ENCODE data around the gene PLD5.

The PLD5 gene

DNA sequence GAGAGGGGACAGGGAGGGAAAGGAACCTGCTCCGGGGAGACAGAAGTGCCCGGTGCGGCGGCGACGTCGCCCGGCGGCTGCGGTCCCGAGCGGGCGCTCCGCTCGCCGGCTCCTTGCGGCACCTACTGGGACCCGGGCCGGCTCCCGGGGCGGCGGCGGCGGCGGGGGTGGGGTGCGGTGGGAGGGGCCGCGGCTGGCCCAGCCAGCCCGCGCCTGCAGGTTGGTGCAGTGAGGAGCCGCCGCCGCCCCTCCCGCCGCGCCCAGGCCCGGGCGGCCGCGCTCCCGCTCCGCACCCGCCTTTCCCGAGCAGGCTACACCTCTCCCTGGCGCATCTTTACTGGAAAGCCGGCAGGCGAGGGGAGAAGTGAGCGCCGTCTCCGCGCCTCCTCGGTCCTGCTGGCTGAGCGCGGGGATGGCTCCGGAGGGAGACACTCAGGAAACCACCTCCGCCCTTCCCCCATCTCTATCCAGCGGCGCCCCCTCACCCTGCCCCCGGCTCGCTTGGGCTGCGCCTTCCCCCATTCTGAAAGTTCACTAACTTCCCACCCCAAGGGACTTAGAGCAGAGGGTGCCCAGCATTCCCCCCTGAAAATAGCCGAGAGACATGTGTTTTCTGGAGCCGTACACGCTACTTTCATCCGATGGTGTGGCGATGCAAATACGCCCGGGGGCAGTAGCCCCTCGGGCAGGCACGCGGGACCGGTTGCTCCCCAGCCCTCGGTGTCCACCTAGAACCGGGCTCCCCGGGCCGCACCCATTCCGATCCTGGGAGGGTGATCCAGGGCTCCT is at the start of gene PLD5:
TSS of gene PLD5 (minus strand) at position 127 of the 789 bp plus-strand sequence.
- no peak for DNase-seq (ENCODE audit: low spot score)

DNA sequence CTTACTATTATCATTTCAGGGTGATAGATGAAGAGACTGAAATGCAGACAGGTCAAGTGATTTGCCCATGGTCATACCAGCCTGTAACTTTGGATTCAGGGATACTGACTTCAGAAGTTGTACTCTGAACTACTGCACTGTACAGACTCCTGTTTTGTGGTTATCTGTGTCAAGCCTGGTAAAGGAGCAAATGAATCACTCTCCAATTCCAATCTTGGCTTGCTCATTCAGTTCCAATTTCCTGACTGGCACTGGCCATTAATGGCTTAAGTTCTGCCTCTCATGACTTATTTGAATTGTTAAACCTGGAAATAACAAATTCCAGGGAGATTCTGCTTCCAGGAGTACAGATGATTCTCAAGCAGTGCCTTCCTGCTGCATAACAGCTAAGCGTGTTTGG is 45.4 kb upstream of the PLD5 start:
- no peak for DNase-seq (ENCODE audit: low spot score)

DNA sequence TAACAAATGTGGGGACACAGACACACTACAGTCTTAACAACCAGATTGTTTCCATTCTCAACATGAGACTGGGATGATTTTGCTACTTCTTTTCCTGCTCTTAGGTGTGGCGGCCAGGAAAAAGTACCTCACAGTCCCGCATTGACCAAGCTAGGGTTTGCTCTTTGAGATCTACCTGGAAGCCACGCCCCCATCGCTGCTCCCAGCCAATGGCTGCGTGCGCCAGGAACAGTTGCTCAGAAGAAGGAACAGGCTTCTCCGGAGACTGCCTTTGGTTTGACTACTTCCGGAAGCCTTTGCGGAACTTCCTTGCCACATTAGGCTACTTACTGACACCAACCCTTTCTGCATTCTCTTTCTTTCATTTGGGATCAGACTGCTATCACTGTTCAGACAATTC is 44.2 kb upstream of the PLD5 start:
- DNase-seq (ENCODE audit: low spot score): no peak

DNA sequence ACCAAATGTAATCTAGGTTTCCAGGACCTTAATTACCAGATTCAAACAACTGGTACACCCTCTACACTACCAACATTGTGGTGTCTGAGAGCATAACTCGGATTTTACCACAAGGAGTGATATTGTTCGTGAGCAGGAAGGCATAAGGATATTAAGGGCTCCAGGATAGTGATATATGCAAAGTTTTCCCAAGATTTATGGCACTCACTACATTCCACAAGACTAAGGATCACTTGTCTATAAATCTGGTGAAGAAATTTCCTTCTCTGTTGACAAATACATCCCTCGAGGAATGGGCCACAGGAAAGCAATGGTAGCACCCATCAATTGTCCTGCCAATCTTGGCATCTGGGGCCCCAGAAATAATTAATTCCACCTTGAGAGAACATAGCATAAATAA is 43.1 kb upstream of the PLD5 start:
- no peak for DNase-seq (ENCODE audit: low spot score)

DNA sequence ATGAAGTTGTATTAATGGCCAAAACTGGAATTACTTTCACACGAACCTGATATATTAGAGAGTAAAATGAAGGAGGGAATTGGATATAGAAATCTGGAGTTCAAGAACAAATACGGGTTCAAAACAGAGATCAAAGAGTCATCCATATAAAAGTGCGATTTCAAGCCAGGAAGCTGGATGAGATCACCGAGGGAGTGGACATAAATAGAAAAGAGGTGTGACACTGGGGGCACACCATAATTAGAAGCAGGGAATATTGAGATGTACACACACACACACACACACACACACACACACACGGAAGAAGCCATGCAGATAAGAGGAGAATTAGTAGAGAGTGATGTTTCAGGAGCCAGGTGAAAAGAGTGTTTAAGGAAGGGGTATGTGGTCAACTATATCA is 32.3 kb upstream of the PLD5 start:
- DNase-seq (ENCODE audit: low spot score): no peak

DNA sequence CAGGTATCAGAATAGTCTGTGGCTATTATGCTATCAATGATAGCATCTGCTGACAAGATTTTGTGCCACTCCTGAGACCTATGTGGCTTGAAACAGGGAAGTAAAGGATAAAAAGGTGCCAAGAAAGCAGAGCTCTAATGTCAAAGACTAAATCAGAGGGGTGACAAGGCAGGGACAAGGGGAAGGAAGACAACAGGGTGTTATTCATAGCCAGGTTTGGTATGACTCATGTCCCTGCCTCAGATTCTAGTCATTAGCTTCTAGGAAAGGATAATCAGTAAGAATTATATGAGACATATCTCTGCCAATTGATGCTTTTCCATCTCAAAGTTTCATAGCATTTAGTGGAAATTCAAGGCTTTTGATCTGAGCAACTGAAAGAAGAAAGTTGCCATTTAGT is 31.8 kb upstream of the PLD5 start:
- DNase-seq (ENCODE audit: low spot score): no peak

DNA sequence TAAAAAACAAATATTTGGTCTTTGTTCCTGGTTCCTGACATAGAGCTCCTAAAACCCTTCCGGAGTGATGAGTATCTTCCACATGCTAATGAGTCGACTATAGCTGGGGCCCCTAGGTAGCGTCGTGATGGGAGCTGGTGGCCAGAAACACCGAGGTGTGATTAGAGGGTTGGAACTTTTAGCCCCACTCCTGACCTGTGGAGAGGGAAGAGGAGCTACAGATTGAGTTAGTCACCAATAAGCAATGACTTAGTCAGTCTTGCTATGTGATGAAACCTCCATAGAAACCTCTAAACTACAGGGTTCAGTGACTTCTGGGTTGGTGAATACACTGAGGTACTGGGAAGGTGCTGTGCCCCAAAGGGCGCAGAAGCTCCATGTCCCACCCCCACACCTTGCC is 30.1 kb upstream of the PLD5 start:
- no peak for DNase-seq (ENCODE audit: low spot score)

DNA sequence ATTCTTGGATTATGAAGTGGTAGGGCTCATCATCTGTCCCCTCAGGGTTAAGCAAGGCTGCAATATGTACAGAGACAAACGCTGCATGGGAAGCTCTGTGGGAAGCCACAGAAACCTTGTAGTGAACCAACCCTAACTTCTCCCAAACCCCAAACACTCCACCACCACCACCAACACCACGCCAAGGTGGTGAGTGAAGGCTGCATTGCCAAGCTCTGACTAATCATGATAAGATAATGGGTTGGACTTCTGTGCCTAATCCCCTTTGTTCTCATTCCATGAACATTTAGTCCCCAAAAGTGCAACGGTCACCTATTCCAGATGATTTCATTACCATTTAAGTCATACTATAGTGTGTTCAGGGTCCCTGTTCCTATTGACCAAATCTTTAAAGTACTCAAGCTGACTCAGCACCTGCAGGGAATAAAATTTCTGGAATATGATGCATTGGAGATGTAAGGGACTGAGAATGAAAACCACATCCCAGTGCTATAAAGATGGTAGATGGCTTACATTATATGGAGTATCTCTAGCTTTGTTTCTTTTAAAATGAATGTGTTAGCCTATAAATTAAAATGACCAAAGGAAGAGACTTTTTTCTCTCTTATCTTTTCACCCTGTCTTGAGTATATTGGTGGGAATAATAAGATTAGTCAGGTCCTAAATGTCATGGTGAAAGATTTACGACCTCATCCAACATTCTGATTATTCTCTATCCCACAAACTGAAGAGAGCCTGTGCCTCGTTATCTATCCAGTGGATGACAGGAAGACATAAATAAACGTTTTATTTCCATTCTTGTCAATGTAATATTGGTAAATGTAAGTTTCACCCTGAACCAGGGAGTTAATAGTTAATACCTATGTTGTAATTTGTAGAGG is 22.6 kb upstream of the PLD5 start:
- DNase-seq (ENCODE audit: low spot score): no peak

DNA sequence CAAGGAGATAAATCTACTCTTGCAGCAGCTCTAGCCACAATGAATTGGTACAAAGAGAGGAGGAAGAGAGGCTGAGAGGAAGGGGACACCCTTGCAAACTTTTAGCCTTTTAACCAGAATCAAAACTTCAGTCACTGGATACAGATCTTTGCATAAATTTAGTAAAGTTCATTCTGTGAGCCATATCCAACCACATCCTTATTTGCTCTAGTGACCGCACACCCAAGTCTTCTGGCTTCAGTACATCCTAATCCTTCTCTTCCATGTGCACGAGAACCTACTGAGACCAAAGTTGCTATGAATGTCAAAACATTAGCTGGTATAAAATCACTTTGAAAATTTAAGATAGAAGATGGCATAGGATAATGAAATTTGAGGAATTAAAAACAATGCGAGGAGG is 21.9 kb upstream of the PLD5 start:
- DNase-seq (ENCODE audit: low spot score): no peak

DNA sequence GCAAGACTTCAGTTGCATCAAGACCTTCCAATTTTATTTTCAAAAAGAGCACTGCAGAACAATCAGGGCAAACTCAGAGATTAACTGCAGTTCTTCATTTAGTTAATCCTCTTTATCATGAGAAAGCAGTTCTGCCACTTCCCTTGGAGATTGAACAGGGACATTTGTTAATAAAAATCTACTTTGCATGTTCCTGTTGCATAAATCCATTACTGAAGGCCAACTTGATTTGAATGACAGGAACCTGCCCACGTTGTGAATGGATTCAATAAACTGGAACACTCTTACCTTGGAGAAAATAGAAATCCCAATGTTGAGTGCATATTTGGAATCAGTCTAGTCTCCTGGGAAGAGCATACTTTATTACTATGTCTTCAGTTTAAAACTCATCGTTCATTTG is 19.6 kb upstream of the PLD5 start:
- no peak for DNase-seq (ENCODE audit: low spot score)

DNA sequence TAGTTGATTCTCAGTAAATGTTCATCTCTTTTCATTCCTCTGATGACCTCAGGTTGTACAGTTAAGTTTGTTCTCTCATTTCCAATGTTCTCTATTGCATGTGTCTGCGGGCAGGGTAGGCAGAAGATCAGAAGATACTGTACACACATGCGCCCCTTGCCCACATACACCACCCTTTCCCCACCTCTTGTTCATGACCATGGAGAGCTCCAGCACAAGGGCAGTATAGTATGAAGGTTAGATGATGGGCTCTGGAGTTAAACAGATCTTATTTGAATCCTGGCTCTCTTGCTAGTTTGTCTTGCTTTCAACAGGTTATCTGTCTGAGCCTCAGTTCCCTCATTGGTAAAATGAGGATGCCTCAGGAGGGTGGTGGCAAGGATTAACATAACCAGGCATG is 17.8 kb upstream of the PLD5 start:
- no peak for DNase-seq (ENCODE audit: low spot score)

DNA sequence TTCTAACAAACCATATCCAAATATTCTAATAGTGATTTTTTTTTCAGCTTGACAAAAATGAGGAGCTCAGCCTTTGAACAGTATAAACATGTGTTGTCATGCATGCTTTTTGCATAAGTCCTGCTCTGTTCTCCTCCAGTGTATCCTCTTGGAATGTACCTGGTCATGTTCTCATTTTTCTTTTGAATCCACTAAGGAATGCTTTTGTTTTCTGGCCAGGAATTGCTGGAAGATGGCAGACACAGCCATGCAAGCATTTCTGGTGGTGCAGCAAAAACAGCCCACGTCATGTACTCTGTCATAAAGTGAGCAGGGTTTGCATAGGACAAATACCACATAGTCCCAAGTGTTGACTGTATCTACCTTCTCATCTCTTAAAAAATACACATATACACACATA is 11.5 kb upstream of the PLD5 start:
- DNase-seq (ENCODE audit: low spot score): no peak

DNA sequence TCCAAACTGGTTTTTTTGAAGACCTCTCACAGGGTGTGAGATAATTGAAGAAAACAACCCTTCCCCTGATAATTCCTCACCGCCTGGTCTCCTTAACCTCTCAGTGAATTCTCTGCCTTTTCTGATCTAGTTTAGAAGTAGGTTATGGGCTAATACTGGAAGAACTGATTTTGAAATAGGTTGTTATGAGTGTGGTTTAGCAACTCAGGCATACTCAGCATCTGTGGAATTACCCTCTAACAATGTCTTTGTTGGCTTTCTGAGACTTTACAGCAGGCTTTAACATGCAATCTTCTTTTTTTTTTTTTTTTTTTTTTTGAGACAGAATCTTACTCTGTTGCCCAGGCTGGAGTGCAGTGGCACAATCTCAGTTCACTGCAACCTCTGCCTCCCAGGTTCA is 10.3 kb upstream of the PLD5 start:
- no peak for DNase-seq (ENCODE audit: low spot score)

DNA sequence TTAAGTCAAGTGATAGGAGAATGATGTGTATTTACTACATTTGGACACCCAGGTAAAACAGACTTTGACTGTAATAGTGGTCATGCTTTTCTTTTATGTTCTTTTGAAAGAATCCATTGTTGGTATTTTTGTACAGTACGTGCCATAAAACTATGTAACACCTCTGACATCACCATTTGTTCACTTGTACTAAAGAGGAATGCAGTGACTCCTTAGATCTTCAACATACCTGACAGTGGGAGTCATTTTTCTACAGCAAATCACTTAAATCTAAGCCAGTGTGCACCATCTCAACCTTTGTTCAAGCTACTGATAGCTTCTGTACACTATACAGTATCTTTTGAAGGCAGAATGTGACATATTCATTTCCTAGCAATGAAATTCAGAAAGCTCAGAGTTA is 6.3 kb upstream of the PLD5 start:
- DNase-seq (ENCODE audit: low spot score): no peak

DNA sequence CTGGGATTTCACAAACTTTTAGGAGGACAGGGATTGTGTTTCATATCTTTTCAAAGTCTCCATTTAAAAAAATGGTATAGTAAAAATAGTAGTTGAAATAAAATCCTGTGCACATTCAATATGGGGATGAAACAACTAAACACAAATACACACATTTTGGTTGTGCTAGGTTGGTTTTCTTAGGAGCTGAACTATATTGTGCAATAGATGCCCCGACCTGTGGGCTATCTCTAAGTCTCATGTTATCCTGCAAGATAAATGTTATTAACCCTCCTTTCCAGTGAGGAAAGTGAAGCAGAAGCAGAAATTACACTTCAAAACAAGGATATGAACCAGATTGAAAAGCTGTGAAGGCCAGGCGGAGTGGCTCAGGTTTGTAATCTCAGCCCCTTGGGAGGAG is 1.3 kb upstream of the PLD5 start:
- no peak for DNase-seq (ENCODE audit: low spot score)

DNA sequence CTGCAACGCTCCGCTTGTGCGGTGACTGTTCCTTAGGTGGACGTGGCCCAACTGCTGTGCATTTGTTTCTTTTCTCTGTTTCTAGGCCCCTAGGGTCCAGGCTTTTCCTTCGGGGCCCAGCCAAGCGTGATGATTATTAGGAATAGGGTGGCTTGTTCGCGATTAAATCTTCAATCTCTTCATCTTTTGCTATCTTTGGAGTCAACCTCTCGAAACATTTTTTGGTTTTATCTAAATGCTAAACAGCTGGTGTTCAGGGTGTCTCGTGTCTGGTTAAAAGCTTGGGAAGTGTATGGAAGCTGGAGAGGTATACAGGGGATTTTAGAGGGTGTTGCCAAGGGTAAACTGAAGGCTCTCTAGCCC is 844 bp upstream of the PLD5 start:
- no peak for DNase-seq (ENCODE audit: low spot score)

DNA sequence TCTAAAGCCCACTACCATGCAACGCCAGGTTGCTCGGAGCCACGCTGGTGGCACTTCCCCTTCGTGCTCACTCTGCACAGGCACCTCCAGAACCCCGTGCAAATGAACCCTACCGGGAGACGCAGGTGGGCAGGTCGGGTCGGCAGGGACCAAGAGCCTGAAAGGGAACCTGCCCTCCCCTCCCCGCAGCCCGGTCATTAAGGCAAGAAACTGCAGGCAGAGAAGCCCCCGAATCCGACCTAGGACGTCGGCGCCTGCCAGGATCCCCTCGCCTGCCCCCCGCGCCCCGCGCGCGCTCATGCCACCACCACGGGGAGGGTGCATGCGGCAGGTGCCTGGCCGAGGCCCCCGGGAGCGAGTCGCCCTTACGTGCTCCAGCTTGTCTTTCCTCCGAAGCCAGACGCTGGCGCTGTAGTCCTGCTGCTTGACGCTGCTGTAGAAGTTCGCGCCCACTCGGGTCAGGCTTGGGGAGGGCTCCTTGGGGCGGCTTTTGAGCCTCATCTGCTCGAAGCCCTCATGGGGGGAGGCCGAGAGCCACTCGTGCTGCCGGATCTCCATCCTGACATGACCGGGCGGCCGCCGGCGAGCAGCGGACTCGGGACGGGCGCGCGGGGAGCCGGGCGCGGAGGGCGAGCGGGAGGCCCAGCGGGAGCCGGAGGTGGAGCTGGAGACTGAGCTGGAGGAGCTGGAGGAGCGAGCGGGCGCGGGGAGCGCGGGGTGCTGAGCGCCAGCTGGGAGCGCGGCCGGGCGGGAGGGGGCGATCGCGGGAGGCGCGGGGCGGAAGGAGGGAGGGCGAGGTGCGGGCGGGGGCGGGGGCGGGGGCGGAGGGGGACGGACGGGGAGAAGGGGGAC is 552 bp downstream of the PLD5 start:
- DNase-seq (ENCODE audit: low spot score): no peak

DNA sequence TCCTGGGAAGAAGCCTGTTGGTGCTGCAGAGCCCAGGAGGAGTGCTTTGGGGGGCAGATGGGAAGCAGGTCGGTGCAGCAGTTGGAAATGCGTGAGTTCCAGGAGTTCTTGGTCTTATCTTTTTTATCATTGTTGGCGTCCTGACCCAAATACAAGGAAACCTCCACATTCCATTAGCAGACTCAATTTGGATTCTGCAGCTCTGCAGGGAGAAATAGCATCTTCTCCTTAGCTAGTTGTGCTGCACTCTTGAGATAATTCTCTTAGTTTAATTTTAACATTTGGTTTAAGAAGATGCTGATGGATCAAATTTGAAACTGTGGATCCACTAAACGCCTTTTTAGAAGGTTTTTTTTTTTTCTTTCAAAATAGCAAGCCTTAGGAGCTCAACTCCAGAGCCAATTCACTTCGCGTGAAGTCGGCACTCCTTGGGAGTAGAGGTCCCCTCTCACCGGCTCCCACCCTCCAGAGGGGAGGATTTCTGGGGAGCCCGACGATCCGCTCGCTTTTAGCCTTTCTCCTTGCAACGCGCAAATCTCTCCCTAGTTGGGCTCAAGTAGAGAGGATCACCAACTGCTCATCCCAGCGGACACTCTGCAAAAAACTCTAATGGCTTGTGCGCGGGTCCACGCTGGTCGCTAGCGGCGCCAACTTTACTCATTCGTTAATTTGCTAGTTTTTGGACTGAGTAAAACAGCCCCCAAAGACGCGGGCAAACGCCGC is 1.3 kb downstream of the PLD5 start:
- no peak for DNase-seq (ENCODE audit: low spot score)

DNA sequence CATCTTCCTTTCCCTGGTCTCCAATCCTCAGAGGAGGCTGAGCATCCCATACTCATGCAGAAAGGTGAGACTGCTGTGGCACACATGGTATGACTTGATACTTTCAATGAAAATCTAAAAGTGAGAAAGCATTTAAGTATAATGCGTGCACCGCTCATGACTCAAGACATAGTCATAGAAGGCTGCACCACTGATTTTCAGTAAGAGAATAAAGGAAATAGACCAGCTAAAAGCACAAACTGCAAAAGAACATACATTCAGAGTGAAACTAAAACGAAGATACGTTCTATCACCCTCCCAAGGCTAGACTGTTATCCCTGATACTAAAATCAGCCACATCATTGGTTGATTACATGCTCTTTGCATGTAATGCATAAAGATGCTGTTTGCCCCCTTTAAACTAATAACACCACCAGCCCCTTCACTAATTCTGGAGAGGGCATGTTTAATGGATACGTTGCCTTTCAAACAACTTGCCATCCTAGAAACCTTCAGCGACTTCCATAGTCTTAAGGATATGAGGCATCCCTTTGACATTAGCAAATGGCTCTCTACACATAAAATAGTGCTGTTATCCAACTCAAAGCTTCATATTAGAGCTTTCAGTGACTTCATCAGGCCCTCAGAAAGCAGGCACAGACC is 2.1 kb downstream of the PLD5 start:
- no peak for DNase-seq (ENCODE audit: low spot score)

DNA sequence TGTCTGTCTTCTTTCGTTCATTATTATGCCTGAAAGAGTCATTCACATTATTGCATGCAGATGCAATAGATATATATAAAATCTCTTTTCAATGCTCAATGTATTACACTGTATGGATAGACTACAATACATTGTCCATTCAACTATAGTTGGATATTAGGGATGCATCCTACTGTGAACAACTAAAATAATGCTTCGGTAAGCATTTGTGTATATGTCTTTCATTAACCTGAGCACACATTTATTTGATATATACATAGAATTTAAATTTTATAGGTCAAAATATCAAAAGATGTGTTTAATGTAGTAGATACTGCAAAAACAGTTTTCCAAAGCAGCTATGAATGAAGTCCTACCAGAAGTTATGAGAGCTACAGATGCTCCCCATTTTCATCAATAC is 8.9 kb downstream of the PLD5 start:
- DNase-seq (ENCODE audit: low spot score): no peak

DNA sequence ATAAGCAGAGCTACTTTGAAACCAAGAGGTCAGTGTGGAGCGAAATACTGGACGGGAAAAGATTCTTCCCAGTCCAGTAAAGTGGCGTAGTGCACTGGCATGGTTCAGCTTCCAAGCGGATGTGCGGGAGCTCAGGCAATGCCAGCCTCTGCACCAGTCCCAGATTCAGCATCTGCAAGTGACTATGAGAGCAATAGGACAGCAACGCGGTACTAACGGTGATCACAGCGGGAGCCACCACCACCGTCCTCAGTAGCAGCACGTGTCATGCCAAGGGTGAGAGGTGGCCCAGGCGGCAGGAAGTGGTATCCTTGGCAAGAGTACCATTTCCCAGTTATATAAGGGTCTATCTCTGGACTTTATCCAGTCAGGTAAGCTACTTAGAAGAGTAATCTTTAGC is 17.8 kb downstream of the PLD5 start:
- DNase-seq (ENCODE audit: low spot score): no peak

DNA sequence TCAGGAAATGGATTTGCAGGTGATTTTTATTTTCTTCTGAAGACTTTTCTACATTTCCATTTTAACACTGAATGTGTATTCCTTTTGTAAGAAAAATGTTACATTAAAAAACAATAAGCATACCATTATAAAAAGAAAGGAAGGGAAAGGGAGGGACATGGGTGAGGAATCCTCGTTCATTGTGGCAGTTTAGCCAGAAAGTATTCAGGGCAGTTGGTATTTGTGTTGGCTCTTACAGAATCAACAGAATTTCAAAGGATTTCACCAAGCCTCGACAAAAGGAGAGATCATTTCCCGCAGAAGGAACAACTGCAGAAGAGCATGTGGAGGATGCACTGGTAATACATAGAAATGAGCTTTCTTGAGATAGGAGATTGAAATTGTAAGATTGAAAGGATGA is 35.0 kb downstream of the PLD5 start:
- no peak for DNase-seq (ENCODE audit: low spot score)
